GM12878 (cell line): ENCODE results near the gene FERMT3. TPM values are rescaled to one million over a fixed set of nuclear protein-coding genes. Genes with fewer than 3 reads are reported as not detected.

Experiments used
- ATAC-seq: fragments of 200-7000 bp; cut with Tn5 transposase; 3 replicates; pipeline ENCODE4 v1.9.1; 2020; ENCODE audit warnings: mild to moderate bottlenecking, moderate library complexity
- BruUV-seq: library from RNA; stranded (reverse); fragments of 400-500 nt; replicated peaks from 2 replicates; lab custom pipeline; 2021; lab: Mats Ljungman, UMichigan
- CTCF ChIA-PET: fragments of 300-600 bp; sonication (Branson Sonifier 250); formaldehyde crosslinking; extraction: SDS; loops from one replicate; lab custom pipeline; 2021; ENCODE audit warnings: inconsistent platforms; lab: Yijun Ruan, JAX
- POLR2A ChIA-PET: fragments of 350-600 bp; formaldehyde crosslinking; extraction: SDS; loops from one replicate; lab custom pipeline; 2021; ENCODE audit warnings: inconsistent platforms; lab: Charles Lee
- RAD21 ChIA-PET: fragments of 300-600 bp; sonication (Branson Sonifier 250); formaldehyde crosslinking; loops from one replicate; lab custom pipeline; 2023; ENCODE audit warnings: antibody characterized with exemption; ENCODE audit not compliant: unreplicated experiment; lab: Charles Lee
- SMC1A ChIA-PET: fragments of 300-600 bp; sonication (Branson Sonifier 250); formaldehyde crosslinking; loops from one replicate; lab custom pipeline; 2023; ENCODE audit not compliant: unreplicated experiment, uncharacterized antibody; lab: Charles Lee
- DNase-seq: peaks from one replicate; pipeline ENCODE4 v3.0.0-alpha.2; 2011; ENCODE audit warnings: low read depth, low spot score
- FAIRE-seq: peaks from 3 replicates; lab custom pipeline; 2011; peaks lifted over from hg19 to GRCh38; lab: Jason Lieb, UNC
- H2AFZ ChIP-seq: 2 replicates; pipeline ENCODE4 v1.6.0; 2011; ENCODE audit warnings: low read depth, low read length, control low read depth; ENCODE audit not compliant: control insufficient read depth
- H3K27ac ChIP-seq: 2 replicates; pipeline ENCODE4 v1.5.1; 2011; ENCODE audit warnings: control low read depth; ENCODE audit not compliant: control insufficient read depth, insufficient read depth
- H3K27me3 ChIP-seq, 2 experiments: replicated peaks in 1 of 2; 2 replicates each; pipeline versions ENCODE4 v1.6.0 to v1.6.1; 2011; ENCODE audit warnings: low read length in 1 of 2; ENCODE audit not compliant: control insufficient read depth in 2 of 2, insufficient read depth in 2 of 2
- H3K36me3 ChIP-seq, 2 experiments: 2 replicates each; pipeline ENCODE4 v1.5.1; 2011; ENCODE audit warnings: low read length in 1 of 2; ENCODE audit not compliant: control insufficient read depth in 2 of 2, insufficient read depth in 2 of 2
- H3K4me1 ChIP-seq: 2 replicates; pipeline ENCODE4 v1.6.1; 2011; ENCODE audit warnings: mild to moderate bottlenecking, low read length, moderate library complexity, mixed read lengths; ENCODE audit not compliant: control insufficient read depth, insufficient read depth
- H3K4me2 ChIP-seq: 2 replicates; pipeline ENCODE4 v1.6.0; 2011; ENCODE audit warnings: control low read depth; ENCODE audit not compliant: control insufficient read depth, insufficient read depth
- H3K4me3 ChIP-seq: fragments of 200-600 bp; sonication (generic); 2 replicates; pipeline ENCODE4 v1.5.1; 2016
- H3K79me2 ChIP-seq: 2 replicates; pipeline ENCODE4 v1.6.0; 2011; ENCODE audit warnings: low read length; ENCODE audit not compliant: control insufficient read depth, insufficient read depth
- H3K9ac ChIP-seq: 2 replicates; pipeline ENCODE4 v1.8.0; 2011; ENCODE audit warnings: low read length, control low read depth, mixed read lengths; ENCODE audit not compliant: control insufficient read depth, insufficient read depth
- H3K9me3 ChIP-seq: replicated peaks from 3 replicates; pipeline ENCODE4 v1.5.1; 2011; ENCODE audit warnings: mild to moderate bottlenecking, low read length; ENCODE audit not compliant: control insufficient read depth, insufficient read depth
- H4K20me1 ChIP-seq: 2 replicates; pipeline ENCODE4 v1.6.0; 2011; ENCODE audit not compliant: control insufficient read depth, insufficient read depth
- BACH1 ChIP-seq: fragments of 450-650 bp; IDR thresholded peaks from 2 replicates; pipeline ENCODE4 v1.6.1; 2017; ENCODE audit warnings: mild to moderate bottlenecking, borderline replicate concordance
- ETV6 ChIP-seq, 2 experiments: fragments of 450-650 bp in 1 of 2; IDR thresholded peaks in 1 of 2; conservative IDR thresholded peaks in 1 of 2; 2 replicates each; pipeline ENCODE4 v1.6.1; 2014; ENCODE audit warnings: antibody characterized with exemption in 1 of 2, borderline replicate concordance in 1 of 2, low read depth in 1 of 2, mild to moderate bottlenecking in 1 of 2, moderate library complexity in 1 of 2
- FOS ChIP-seq: IDR thresholded peaks from 3 replicates; pipeline ENCODE4 v1.6.1; 2011; ENCODE audit warnings: borderline replicate concordance; ENCODE audit not compliant: insufficient read length; ENCODE audit errors: extremely low read depth
- HCFC1 ChIP-seq: fragments of 150-350 bp; IDR thresholded peaks from 2 replicates; pipeline ENCODE4 v1.6.1; 2014; ENCODE audit warnings: low read length
- HDAC6 ChIP-seq: fragments of 200-600 bp; sonication (generic); IDR thresholded peaks from one replicate; pipeline ENCODE4 v1.8.0; 2017; ENCODE audit warnings: antibody characterized with exemption; ENCODE audit not compliant: unreplicated experiment
- IKZF1 ChIP-seq: fragments of 450-650 bp; conservative IDR thresholded peaks from 2 replicates; pipeline ENCODE4 v1.6.1; 2017; ENCODE audit warnings: antibody characterized with exemption, mild to moderate bottlenecking
- KLF5 ChIP-seq: fragments of 450-650 bp; IDR thresholded peaks from 2 replicates; pipeline ENCODE4 v1.6.1; 2014; ENCODE audit warnings: mild to moderate bottlenecking; ENCODE audit not compliant: partially characterized antibody
- MTA3 ChIP-seq: IDR thresholded peaks from 2 replicates; pipeline ENCODE4 v1.6.1; 2012; ENCODE audit warnings: low read length, inconsistent platforms, borderline replicate concordance
- MYC ChIP-seq: IDR thresholded peaks from 2 replicates; pipeline ENCODE4 v1.6.1; 2011; ENCODE audit warnings: mild to moderate bottlenecking, low read length, moderate library complexity, inconsistent platforms; ENCODE audit not compliant: insufficient read depth, insufficient replicate concordance, insufficient read length, severe bottlenecking
- POLR2A ChIP-seq: IDR thresholded peaks from 2 replicates; pipeline ENCODE4 v1.6.1; 2011; ENCODE audit warnings: low read depth, mild to moderate bottlenecking, low read length
- RBBP5 ChIP-seq: fragments of 200-600 bp; sonication (generic); conservative IDR thresholded peaks from 2 replicates; pipeline ENCODE4 v1.6.1; 2016
- RUNX3 ChIP-seq: IDR thresholded peaks from 2 replicates; pipeline ENCODE4 v1.6.1; 2012; ENCODE audit warnings: low read length, inconsistent platforms
- SUZ12 ChIP-seq: fragments of 200-600 bp; sonication (generic); IDR thresholded peaks from one replicate; pipeline ENCODE4 v1.6.1; 2018; ENCODE audit warnings: antibody characterized with exemption, mild to moderate bottlenecking; ENCODE audit not compliant: unreplicated experiment
- WGBS: methylation state at CpG from one replicate; pipeline ENCODE4 v1.1.6; 2016; ENCODE audit warnings: low lambda C conversion rate; ENCODE audit not compliant: insufficient replicate concordance, insufficient coverage; ENCODE audit errors: missing lambda C conversion rate; 5-methylcytosine and 5-hydroxymethylcytosine counted together
- in situ Hi-C: fragments of 300-500 bp; cut with MboI; formaldehyde crosslinking; loops from 9 replicates; pipeline ENCODE4 v1.14.3; 2018; ENCODE audit warnings: mixed read lengths
- intact Hi-C: fragments of 100-400 bp; cut with micrococcal nuclease; formaldehyde crosslinking; loops from one replicate; pipeline ENCODE4 v1.14.2; 2022; ENCODE audit not compliant: unreplicated experiment
- polyA plus RNA-seq, 11 experiments: library from polyadenylated mRNA; depleted of rRNA in 4 of 11; unstranded in 6 of 11; stranded (reverse) in 5 of 11; fragments of >200 nt; fragmentation: Nextera tagmentation in 4 of 11; fragmentation: Illumina TruSeq in 1 of 11; extraction: Ambion mirVana in 4 of 11; extraction: Trizol in 1 of 11; gene quantifications; 1 replicate in 1 of 11; 2 replicates in 10 of 11; pipeline versions ENCODE4 v1.2.1 to v1.2.3, GENCODE V29; 2011 to 2016; ENCODE audit warnings: inconsistent platforms in 2 of 11, missing spikeins in 2 of 11, low read depth in 1 of 11
- total RNA-seq, 4 experiments: library from RNA; depleted of rRNA in 3 of 4; stranded (reverse); fragments of >200 nt in 3 of 4; fragmentation: Illumina TruSeq in 1 of 4; extraction: Trizol in 1 of 4; gene quantifications; 2 replicates each; pipeline versions ENCODE4 v1.2.1 to v1.2.3, GENCODE V29; 2013 to 2021
- TF ChIP-seq, protein P1 (sequence below): fragments of 450-650 bp; IDR thresholded peaks from 2 replicates; pipeline ENCODE4 v1.6.1; 2017; ENCODE audit warnings: antibody characterized with exemption, mild to moderate bottlenecking, moderate library complexity
- TF ChIP-seq, protein P2 (sequence below): fragments of 450-650 bp; IDR thresholded peaks from 2 replicates; pipeline ENCODE4 v1.6.1; 2018; ENCODE audit warnings: mild to moderate bottlenecking, low read depth, moderate library complexity; ENCODE audit not compliant: partially characterized antibody
- TF ChIP-seq, protein P3 (sequence below): fragments of 450-650 bp; IDR thresholded peaks from 2 replicates; pipeline ENCODE4 v1.6.1; 2016; ENCODE audit warnings: mild to moderate bottlenecking
- TF ChIP-seq, protein P4 (sequence below): IDR thresholded peaks from 2 replicates; pipeline ENCODE4 v1.6.1; 2011; ENCODE audit warnings: low read depth, low read length, improper control_type of control experiment, borderline replicate concordance

Gene FERMT3
- total and polyA plus RNA-seq, 10 of the 15 experiments (the other 5 are each of a cell fraction or from before 2014, with no cell fraction given) = 2.0 to 211 (median 114) TPM

DNA sequence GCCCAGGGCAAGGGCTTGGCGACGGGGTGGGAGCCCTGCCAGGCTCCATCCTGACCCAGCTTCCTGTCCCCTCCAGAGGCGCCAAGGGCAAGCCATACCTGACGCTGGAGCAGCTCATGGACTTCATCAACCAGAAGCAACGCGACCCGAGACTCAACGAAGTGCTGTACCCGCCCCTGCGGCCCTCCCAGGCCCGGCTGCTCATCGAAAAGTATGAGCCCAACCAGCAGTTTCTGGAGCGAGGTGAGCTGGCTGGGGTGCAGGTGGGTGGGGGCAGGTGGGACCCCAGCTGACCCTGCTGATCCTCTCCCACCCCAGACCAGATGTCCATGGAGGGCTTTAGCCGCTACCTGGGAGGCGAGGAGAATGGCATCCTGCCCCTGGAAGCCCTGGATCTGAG lies 49.8 kb downstream of the FERMT3 start:
- CTCF ChIA-PET = interaction anchor here (0.9 kb wide), 1 partner anchor 45 kb away, joined by 4 read pairs; the partner anchor contains the start of gene CATSPERZ
- no peaks in the 10 kb centered on the region for H4K20me1 ChIP-seq
- H3K36me3 ChIP-seq = peaks cover 0 to 5% of the 10 kb centered on the region in 2 experiments; a peak in 2 of 4 replicates
- H2AFZ ChIP-seq = no peak overlapping the region
- no peaks in the 10 kb centered on the region for H3K27me3 ChIP-seq
- POLR2A ChIA-PET = interaction anchor here (0.6 to 0.7 kb wide), 4 partner anchors 11 to 1440 kb away, joined by 3 read pairs; partner anchors contain the start of gene FKBP2
- intact Hi-C loops (no loop called here), in situ Hi-C loops (no loop called here)
- DNase-seq = no peak
- H3K4me3 ChIP-seq = no peak overlapping the region
- H3K27ac ChIP-seq = no peak overlapping the region
- no peak for ATAC-seq
- SMC1A ChIA-PET = no interaction called here
- H3K9ac ChIP-seq = no peak overlapping the region
- no peaks in the 10 kb centered on the region for H3K9me3 ChIP-seq
- RAD21 ChIA-PET = no interaction called here
- FAIRE-seq = no peak
- peaks cover 14% of the 10 kb centered on the region for H3K4me1 ChIP-seq
- 91% methylated on average over 15 of the region's 15 CpGs for WGBS
- no peak overlapping the region for H3K4me2 ChIP-seq
- H3K79me2 ChIP-seq = no peaks in the 10 kb centered on the region; the same call in 1 of the 2 replicates
- no TSS peak for BruUV-seq
- TF ChIP-seq RUNX3 = no peak
- TF ChIP-seq MTA3 = no peak
- TF ChIP-seq KLF5 = no peak
- TF ChIP-seq HCFC1 = no peak
- TF ChIP-seq, protein P1, sequence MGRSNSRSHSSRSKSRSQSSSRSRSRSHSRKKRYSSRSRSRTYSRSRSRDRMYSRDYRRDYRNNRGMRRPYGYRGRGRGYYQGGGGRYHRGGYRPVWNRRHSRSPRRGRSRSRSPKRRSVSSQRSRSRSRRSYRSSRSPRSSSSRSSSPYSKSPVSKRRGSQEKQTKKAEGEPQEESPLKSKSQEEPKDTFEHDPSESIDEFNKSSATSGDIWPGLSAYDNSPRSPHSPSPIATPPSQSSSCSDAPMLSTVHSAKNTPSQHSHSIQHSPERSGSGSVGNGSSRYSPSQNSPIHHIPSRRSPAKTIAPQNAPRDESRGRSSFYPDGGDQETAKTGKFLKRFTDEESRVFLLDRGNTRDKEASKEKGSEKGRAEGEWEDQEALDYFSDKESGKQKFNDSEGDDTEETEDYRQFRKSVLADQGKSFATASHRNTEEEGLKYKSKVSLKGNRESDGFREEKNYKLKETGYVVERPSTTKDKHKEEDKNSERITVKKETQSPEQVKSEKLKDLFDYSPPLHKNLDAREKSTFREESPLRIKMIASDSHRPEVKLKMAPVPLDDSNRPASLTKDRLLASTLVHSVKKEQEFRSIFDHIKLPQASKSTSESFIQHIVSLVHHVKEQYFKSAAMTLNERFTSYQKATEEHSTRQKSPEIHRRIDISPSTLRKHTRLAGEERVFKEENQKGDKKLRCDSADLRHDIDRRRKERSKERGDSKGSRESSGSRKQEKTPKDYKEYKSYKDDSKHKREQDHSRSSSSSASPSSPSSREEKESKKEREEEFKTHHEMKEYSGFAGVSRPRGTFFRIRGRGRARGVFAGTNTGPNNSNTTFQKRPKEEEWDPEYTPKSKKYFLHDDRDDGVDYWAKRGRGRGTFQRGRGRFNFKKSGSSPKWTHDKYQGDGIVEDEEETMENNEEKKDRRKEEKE = no peak
- TF ChIP-seq MYC = no peak
- TF ChIP-seq FOS = no peak
- TF ChIP-seq IKZF1 = no peak
- no peak for TF ChIP-seq RBBP5
- TF ChIP-seq BACH1 = no peak
- TF ChIP-seq HDAC6 = no peak
- no peak for TF ChIP-seq SUZ12
- TF ChIP-seq, protein P2, sequence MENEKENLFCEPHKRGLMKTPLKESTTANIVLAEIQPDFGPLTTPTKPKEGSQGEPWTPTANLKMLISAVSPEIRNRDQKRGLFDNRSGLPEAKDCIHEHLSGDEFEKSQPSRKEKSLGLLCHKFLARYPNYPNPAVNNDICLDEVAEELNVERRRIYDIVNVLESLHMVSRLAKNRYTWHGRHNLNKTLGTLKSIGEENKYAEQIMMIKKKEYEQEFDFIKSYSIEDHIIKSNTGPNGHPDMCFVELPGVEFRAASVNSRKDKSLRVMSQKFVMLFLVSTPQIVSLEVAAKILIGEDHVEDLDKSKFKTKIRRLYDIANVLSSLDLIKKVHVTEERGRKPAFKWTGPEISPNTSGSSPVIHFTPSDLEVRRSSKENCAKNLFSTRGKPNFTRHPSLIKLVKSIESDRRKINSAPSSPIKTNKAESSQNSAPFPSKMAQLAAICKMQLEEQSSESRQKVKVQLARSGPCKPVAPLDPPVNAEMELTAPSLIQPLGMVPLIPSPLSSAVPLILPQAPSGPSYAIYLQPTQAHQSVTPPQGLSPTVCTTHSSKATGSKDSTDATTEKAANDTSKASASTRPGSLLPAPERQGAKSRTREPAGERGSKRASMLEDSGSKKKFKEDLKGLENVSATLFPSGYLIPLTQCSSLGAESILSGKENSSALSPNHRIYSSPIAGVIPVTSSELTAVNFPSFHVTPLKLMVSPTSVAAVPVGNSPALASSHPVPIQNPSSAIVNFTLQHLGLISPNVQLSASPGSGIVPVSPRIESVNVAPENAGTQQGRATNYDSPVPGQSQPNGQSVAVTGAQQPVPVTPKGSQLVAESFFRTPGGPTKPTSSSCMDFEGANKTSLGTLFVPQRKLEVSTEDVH = no peak
- TF ChIP-seq POLR2A = no peak
- TF ChIP-seq ETV6 (conservative IDR thresholded peaks at IDR 0.05 in 1 of 2, IDR thresholded peaks at IDR 0.05 in 1 of 2; ENCODE audit: borderline replicate concordance in 1 of 2, low read depth in 1 of 2) = no peak
- TF ChIP-seq, protein P3, sequence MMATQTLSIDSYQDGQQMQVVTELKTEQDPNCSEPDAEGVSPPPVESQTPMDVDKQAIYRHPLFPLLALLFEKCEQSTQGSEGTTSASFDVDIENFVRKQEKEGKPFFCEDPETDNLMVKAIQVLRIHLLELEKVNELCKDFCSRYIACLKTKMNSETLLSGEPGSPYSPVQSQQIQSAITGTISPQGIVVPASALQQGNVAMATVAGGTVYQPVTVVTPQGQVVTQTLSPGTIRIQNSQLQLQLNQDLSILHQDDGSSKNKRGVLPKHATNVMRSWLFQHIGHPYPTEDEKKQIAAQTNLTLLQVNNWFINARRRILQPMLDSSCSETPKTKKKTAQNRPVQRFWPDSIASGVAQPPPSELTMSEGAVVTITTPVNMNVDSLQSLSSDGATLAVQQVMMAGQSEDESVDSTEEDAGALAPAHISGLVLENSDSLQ = no peak
- TF ChIP-seq, protein P4, sequence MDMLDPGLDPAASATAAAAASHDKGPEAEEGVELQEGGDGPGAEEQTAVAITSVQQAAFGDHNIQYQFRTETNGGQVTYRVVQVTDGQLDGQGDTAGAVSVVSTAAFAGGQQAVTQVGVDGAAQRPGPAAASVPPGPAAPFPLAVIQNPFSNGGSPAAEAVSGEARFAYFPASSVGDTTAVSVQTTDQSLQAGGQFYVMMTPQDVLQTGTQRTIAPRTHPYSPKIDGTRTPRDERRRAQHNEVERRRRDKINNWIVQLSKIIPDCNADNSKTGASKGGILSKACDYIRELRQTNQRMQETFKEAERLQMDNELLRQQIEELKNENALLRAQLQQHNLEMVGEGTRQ = no peak
